Vagina (tissue), 2 donors: ENCODE results near the gene EPN1. TPM values are rescaled to one million over a fixed set of nuclear protein-coding genes. Genes with fewer than 3 reads are reported as not detected.
"Not testable (repeated sequence)": the region's sequence is repeated elsewhere in the genome, so short reads cannot be mapped to it uniquely, and the experiment has no call there.

ENCODE experiments used
- DNase-seq, 2 donors: peaks; one replicate each; pipeline ENCODE4 v3.0.0-alpha.2; 2017; ENCODE audit errors: extremely low spot score in 2 of 2
- H3K27ac ChIP-seq: fragments of 200-600 bp; sonication (generic); one replicate; pipeline ENCODE4 v1.5.1; 2019
- H3K27me3 ChIP-seq: fragments of 200-600 bp; sonication (generic); one replicate; pipeline ENCODE4 v1.5.1; 2019
- H3K36me3 ChIP-seq, 2 donors: fragments of 200-600 bp; sonication (generic); one replicate each; pipeline ENCODE4 v1.5.1; 2017 to 2019
- H3K4me1 ChIP-seq: fragments of 200-600 bp; sonication (generic); one replicate; pipeline ENCODE4 v1.5.1; 2019
- H3K4me3 ChIP-seq, 2 donors: fragments of 200-600 bp; sonication (generic); 1 replicate in 1 of 2; 2 replicates in 1 of 2; pipeline ENCODE4 v1.5.1; 2016 to 2019
- H3K9me3 ChIP-seq: fragments of 200-600 bp; sonication (generic); one replicate; pipeline ENCODE4 v1.5.1; 2019
- CTCF ChIP-seq, 3 experiments: fragments of 450-650 bp in 2 of 3; fragments of 200-600 bp in 1 of 3; sonication (generic) in 1 of 3; IDR thresholded peaks; one replicate each; pipeline ENCODE4 v1.5.1; 2017 to 2019; ENCODE audit warnings: antibody characterized with exemption in 3 of 3, mild to moderate bottlenecking in 2 of 3, moderate library complexity in 2 of 3
- POLR2A ChIP-seq, 2 donors: fragments of 450-650 bp; IDR thresholded peaks; one replicate each; pipeline ENCODE4 v1.6.1; 2017; ENCODE audit warnings: antibody characterized with exemption in 2 of 2, mild to moderate bottlenecking in 2 of 2, moderate library complexity in 2 of 2
- POLR2AphosphoS5 ChIP-seq, 2 donors: sonication (generic); formaldehyde crosslinking; IDR thresholded peaks; one replicate each; pipeline ENCODE4 v1.9.0; 2017; ENCODE audit warnings: antibody characterized with exemption in 2 of 2, mild to moderate bottlenecking in 2 of 2, low read depth in 1 of 2; ENCODE audit not compliant: insufficient read depth in 1 of 2
- intact Hi-C: fragments of 100-400 bp; cut with DNase I; formaldehyde crosslinking; loops from one replicate; pipeline ENCODE4 v1.15.1; 2023
- total RNA-seq: library from RNA; depleted of rRNA; stranded (reverse); fragments of >200 nt; gene quantifications from one replicate; pipeline ENCODE4 v1.2.3, GENCODE V29; 2016

The EPN1 gene
- total RNA-seq, 1 donor from 2014 or later, result 43.7 TPM

- Histone ChIP-seq H3K4me1 (no peaks in the 10 kb centered on the region), H3K36me3 (no peaks in the 10 kb centered on the region), H3K27me3 (no peaks in the 10 kb centered on the region), H3K27ac (no peak overlapping the region), H3K4me3 (no peak overlapping the region), H3K9me3 (no peaks in the 10 kb centered on the region)
- intact Hi-C loops, result no loop called here
- no peak for TF ChIP-seq POLR2A (IDR thresholded peaks at IDR 0.05)
- no peak for TF ChIP-seq POLR2AphosphoS5 (IDR thresholded peaks at IDR 0.05; ENCODE audit: insufficient read depth in 1 of 2, low read depth in 1 of 2)
- TF ChIP-seq CTCF (IDR thresholded peaks at IDR 0.05), result no peak
- DNase-seq, result no peak
These were observed 45.8 kb downstream of the EPN1 start for GRCh38 chr19:55720801-55721200.

GRCh38 chr19:55723491-55723890 lies 48.5 kb downstream of the EPN1 start:
- no peak for DNase-seq
- intact Hi-C loops, result no loop called here
- Histone ChIP-seq H3K27ac (no peak overlapping the region), H3K36me3 (no peaks in the 10 kb centered on the region), H3K4me1 (no peaks in the 10 kb centered on the region), H3K4me3 (no peak overlapping the region), H3K27me3 (no peaks in the 10 kb centered on the region), H3K9me3 (no peaks in the 10 kb centered on the region)
- TF ChIP-seq POLR2AphosphoS5 (IDR thresholded peaks at IDR 0.05; ENCODE audit: insufficient read depth in 1 of 2, low read depth in 1 of 2), result no peak
- no peak for TF ChIP-seq CTCF (IDR thresholded peaks at IDR 0.05)
- no peak for TF ChIP-seq POLR2A (IDR thresholded peaks at IDR 0.05)

GRCh38 chr19:55730378-55730777 lies 55.4 kb downstream of the EPN1 start:
- H3K9me3 ChIP-seq, intact Hi-C loops, H3K4me1 ChIP-seq, H3K27ac ChIP-seq, DNase-seq, H3K36me3 ChIP-seq, H3K4me3 ChIP-seq, H3K27me3 ChIP-seq: not testable (repeated sequence)

GRCh38 chr19:55738302-55738701 lies 63.3 kb downstream of the EPN1 start, which contains the start of gene NLRP9:
Gene NLRP9, minus strand, starts transcription at chr19:55738402. Its CDS starts 28 bp downstream, at chr19:55738374.
- H3K27me3 ChIP-seq, result no peaks in the 10 kb centered on the region
- TF ChIP-seq POLR2AphosphoS5 (IDR thresholded peaks at IDR 0.05; ENCODE audit: insufficient read depth in 1 of 2, low read depth in 1 of 2) (no peak), POLR2A (IDR thresholded peaks at IDR 0.05) (no peak)
- no peaks in the 10 kb centered on the region for H3K36me3 ChIP-seq
- intact Hi-C loops, result no loop called here
- no peaks in the 10 kb centered on the region for H3K9me3 ChIP-seq
- H3K4me1 ChIP-seq, result no peaks in the 10 kb centered on the region
- H3K4me3 ChIP-seq, result no peak within 1 kb of the TSS
- no peak for DNase-seq
- H3K27ac ChIP-seq, result no peak within 1 kb of the TSS

GRCh38 chr19:55750715-55751114 lies 75.7 kb downstream of the EPN1 start:
- TF ChIP-seq POLR2A (IDR thresholded peaks at IDR 0.05), result no peak
- no peak for TF ChIP-seq CTCF (IDR thresholded peaks at IDR 0.05)
- TF ChIP-seq POLR2AphosphoS5 (IDR thresholded peaks at IDR 0.05; ENCODE audit: insufficient read depth in 1 of 2, low read depth in 1 of 2), result no peak
- H3K4me1 ChIP-seq, result no peaks in the 10 kb centered on the region
- no peak overlapping the region for H3K4me3 ChIP-seq
- no peaks in the 10 kb centered on the region for H3K36me3 ChIP-seq
- H3K27me3 ChIP-seq, result no peaks in the 10 kb centered on the region
- no peak overlapping the region for H3K27ac ChIP-seq
- H3K9me3 ChIP-seq, result no peaks in the 10 kb centered on the region
- intact Hi-C loops, result no loop called here
- no peak for DNase-seq

- intact Hi-C loops, result no loop called here
- DNase-seq, result no peak
- H3K27me3 ChIP-seq, result no peaks in the 10 kb centered on the region
- no peaks in the 10 kb centered on the region for H3K9me3 ChIP-seq
- no peaks in the 10 kb centered on the region for H3K36me3 ChIP-seq
- TF ChIP-seq CTCF (IDR thresholded peaks at IDR 0.05), result no peak
- TF ChIP-seq POLR2A (IDR thresholded peaks at IDR 0.05), result no peak
- TF ChIP-seq POLR2AphosphoS5 (IDR thresholded peaks at IDR 0.05; ENCODE audit: insufficient read depth in 1 of 2, low read depth in 1 of 2), result no peak
- no peak overlapping the region for H3K27ac ChIP-seq
- no peak overlapping the region for H3K4me3 ChIP-seq
- H3K4me1 ChIP-seq, result no peaks in the 10 kb centered on the region
These were observed 78.4 kb downstream of the EPN1 start for GRCh38 chr19:55753401-55753800.

- intact Hi-C loops, result not testable (repeated sequence)
These were observed 81.8 kb downstream of the EPN1 start for GRCh38 chr19:55756808-55757207.

GRCh38 chr19:55758797-55759196 lies 83.8 kb downstream of the EPN1 start, which contains the start of gene RFPL4A:
Gene RFPL4A, plus strand, starts transcription at chr19:55759097. Its CDS starts 2,704 bp downstream, at chr19:55761801.
- DNase-seq, H3K27ac ChIP-seq, H3K27me3 ChIP-seq, H3K36me3 ChIP-seq, H3K9me3 ChIP-seq, intact Hi-C loops, H3K4me3 ChIP-seq, H3K4me1 ChIP-seq: not testable (repeated sequence)

More at GRCh38 chr19:55756808-55757207, 81.8 kb downstream of the EPN1 start:
- H3K4me3 ChIP-seq, H3K4me1 ChIP-seq, H3K27ac ChIP-seq, DNase-seq, H3K27me3 ChIP-seq, H3K36me3 ChIP-seq, H3K9me3 ChIP-seq: not testable (repeated sequence)
